ENCODE data around the gene SELENOV. TPM values are rescaled to one million over a fixed set of nuclear protein-coding genes. Genes with fewer than 3 reads are reported as not detected.

The SELENOV gene
- total RNA-seq, 2 experiments from 2014 or later, result not detected

Other genes with a start within 250 kb of the SELENOV start
- gene IFNL2, start 246.7 kb upstream of the SELENOV start, total RNA-seq, result not detected
- gene IFNL1, start 218.7 kb upstream of the SELENOV start, total RNA-seq, result not detected
- gene LRFN1, start 194.3 kb upstream of the SELENOV start, total RNA-seq, result 1 to 10 TPM; 4.3 to 4.6 TPM
- gene GMFG, start 179.1 kb upstream of the SELENOV start, total RNA-seq, result 100 to 1,000 TPM; 211 to 231 TPM
- gene SAMD4B, start 172.7 kb upstream of the SELENOV start, total RNA-seq, result 10 to 100 TPM; 55.5 to 57.6 TPM
- gene PAF1, start 124.0 kb upstream of the SELENOV start, total RNA-seq, result 10 to 100 TPM; 43.6 to 44.7 TPM
- 10 to 100 TPM; 28.7 to 30.3 TPM for gene MED29, start 123.8 kb upstream of the SELENOV start, total RNA-seq
- 10 to 100 TPM; 16.6 to 17.4 TPM for gene ZFP36, start 108.3 kb upstream of the SELENOV start, total RNA-seq
- 10 to 100 TPM; 30.4 to 30.9 TPM for gene PLEKHG2, start 102.5 kb upstream of the SELENOV start, total RNA-seq
- gene RPS16, start 79.2 kb upstream of the SELENOV start, total RNA-seq, result 1,000 to 10,000 TPM; 2,748 to 2,778 TPM
- 100 to 1,000 TPM; 179 to 189 TPM for gene SUPT5H, start 69.6 kb upstream of the SELENOV start, total RNA-seq
- 100 to 1,000 TPM; 135 to 144 TPM for gene TIMM50, start 34.3 kb upstream of the SELENOV start, total RNA-seq
- gene DLL3, start 16.2 kb upstream of the SELENOV start, total RNA-seq, result 1 to 10 TPM; 1.6 TPM
- 1 to 10 TPM; 3.2 to 3.4 TPM for gene EID2B, start 17.7 kb downstream of the SELENOV start, total RNA-seq
- 10 to 100 TPM; 12.9 to 13.5 TPM for gene EID2, start 25.0 kb downstream of the SELENOV start, total RNA-seq
- gene LGALS13, start 87.4 kb downstream of the SELENOV start, total RNA-seq, result not detected
- gene LGALS16, start 140.8 kb downstream of the SELENOV start, total RNA-seq, result not detected
- gene LGALS14, start 189.3 kb downstream of the SELENOV start, total RNA-seq, result not detected
- gene CLC, start 222.9 kb downstream of the SELENOV start, total RNA-seq, result not detected